PC-3 (cell line): ENCODE measurements around the gene MAGI2. TPM values are rescaled to one million over a fixed set of nuclear protein-coding genes. Genes with fewer than 3 reads are reported as not detected.

Source experiments
- ATAC-seq: fragments of 200-7000 bp; cut with Tn5 transposase; 2 replicates; pipeline ENCODE4 v1.9.1; 2020; ENCODE audit warnings: mild to moderate bottlenecking, moderate library complexity
- BruUV-seq: library from RNA; stranded (reverse); fragments of 400-500 nt; replicated peaks from 2 replicates; lab custom pipeline; 2021; lab: Mats Ljungman, UMichigan
- CTCF ChIA-PET: fragments of 300-600 bp; sonication (Branson Sonifier 250); formaldehyde crosslinking; loops from one replicate; lab custom pipeline; 2022; ENCODE audit warnings: antibody characterized with exemption; lab: Charles Lee
- POLR2A ChIA-PET: fragments of 300-600 bp; sonication (Branson Sonifier 250); formaldehyde crosslinking; loops from one replicate; lab custom pipeline; 2022; ENCODE audit warnings: antibody characterized with exemption; ENCODE audit not compliant: unreplicated experiment; lab: Charles Lee
- DNase-seq: peaks from one replicate; pipeline ENCODE4 v3.0.0-alpha.2; 2015
- H2AFZ ChIP-seq: fragments of 300-600 bp; sonication (generic); 2 replicates; pipeline ENCODE4 v1.6.0; 2016; ENCODE audit warnings: antibody characterized with exemption, low read length
- H3F3A ChIP-seq: fragments of 300-600 bp; sonication (generic); one replicate; pipeline ENCODE4 v1.6.0; 2017; ENCODE audit warnings: antibody characterized with exemption, low read length, control low read depth, mild to moderate bottlenecking; ENCODE audit not compliant: unreplicated experiment
- H3K27ac ChIP-seq: fragments of 300-600 bp; sonication (generic); 2 replicates; pipeline ENCODE4 v1.5.1; 2016; ENCODE audit warnings: mild to moderate bottlenecking, low read length
- H3K27me3 ChIP-seq: fragments of 300-600 bp; sonication (generic); 2 replicates; pipeline ENCODE4 v1.6.1; 2016; ENCODE audit warnings: low read length, mixed read lengths
- H3K36me3 ChIP-seq: fragments of 300-600 bp; sonication (generic); 2 replicates; pipeline ENCODE4 v1.6.1; 2016; ENCODE audit warnings: low read depth, mixed run types, low read length, mixed read lengths
- H3K4me1 ChIP-seq: fragments of 300-600 bp; sonication (generic); 2 replicates; pipeline ENCODE4 v1.5.1; 2016; ENCODE audit warnings: low read length; ENCODE audit not compliant: insufficient read depth
- H3K4me2 ChIP-seq: fragments of 300-600 bp; sonication (generic); 2 replicates; pipeline ENCODE4 v1.6.0; 2016; ENCODE audit warnings: low read length
- H3K4me3 ChIP-seq: fragments of 300-600 bp; sonication (generic); 2 replicates; pipeline ENCODE4 v1.5.1; 2016; ENCODE audit warnings: mild to moderate bottlenecking, low read length, mixed read lengths
- H3K79me2 ChIP-seq: fragments of 300-600 bp; sonication (generic); 2 replicates; pipeline ENCODE4 v1.6.1; 2017; ENCODE audit warnings: low read length, mixed read lengths
- H3K9ac ChIP-seq: fragments of 300-600 bp; sonication (generic); 2 replicates; pipeline ENCODE4 v1.6.0; 2016; ENCODE audit warnings: mild to moderate bottlenecking, low read length
- H3K9me2 ChIP-seq: fragments of 300-600 bp; sonication (generic); replicated peaks from 2 replicates; pipeline ENCODE4 v1.6.1; 2016; ENCODE audit warnings: mixed run types, low read length, mixed read lengths
- H3K9me3 ChIP-seq: fragments of 300-600 bp; sonication (generic); 2 replicates; pipeline ENCODE4 v1.6.1; 2016; ENCODE audit warnings: low read length, mixed read lengths
- H4K20me1 ChIP-seq: fragments of 300-600 bp; sonication (generic); 2 replicates; pipeline ENCODE4 v1.6.1; 2016; ENCODE audit warnings: low read length, mixed read lengths
- EZH2 ChIP-seq: fragments of 300-600 bp; sonication (generic); IDR thresholded peaks from one replicate; pipeline ENCODE4 v1.6.1; 2017; ENCODE audit warnings: antibody characterized with exemption, mild to moderate bottlenecking, low read length; ENCODE audit not compliant: unreplicated experiment
- EZH2phosphoT487 ChIP-seq: fragments of 300-600 bp; sonication (generic); IDR thresholded peaks from 2 replicates; pipeline ENCODE4 v1.6.1; 2018; ENCODE audit warnings: mild to moderate bottlenecking, antibody characterized with exemption, low read length, borderline replicate concordance
- intact Hi-C: fragments of 100-400 bp; cut with micrococcal nuclease; formaldehyde crosslinking; loops from 2 replicates; pipeline ENCODE4 v1.9.0; 2023
- total RNA-seq: library from RNA; depleted of rRNA; stranded (reverse); fragments of >200 nt; gene quantifications from 2 replicates; pipeline ENCODE4 v1.2.3, GENCODE V29; 2014
- TF ChIP-seq, protein P1 (sequence below): fragments of 300-600 bp; sonication (generic); conservative IDR thresholded peaks from 2 replicates; pipeline ENCODE4 v1.5.1; 2017; ENCODE audit warnings: antibody characterized with exemption, low read depth, mild to moderate bottlenecking, low read length

MAGI2 gene
- total RNA-seq, 1 experiment from 2014 or later, result not detected

DNA sequence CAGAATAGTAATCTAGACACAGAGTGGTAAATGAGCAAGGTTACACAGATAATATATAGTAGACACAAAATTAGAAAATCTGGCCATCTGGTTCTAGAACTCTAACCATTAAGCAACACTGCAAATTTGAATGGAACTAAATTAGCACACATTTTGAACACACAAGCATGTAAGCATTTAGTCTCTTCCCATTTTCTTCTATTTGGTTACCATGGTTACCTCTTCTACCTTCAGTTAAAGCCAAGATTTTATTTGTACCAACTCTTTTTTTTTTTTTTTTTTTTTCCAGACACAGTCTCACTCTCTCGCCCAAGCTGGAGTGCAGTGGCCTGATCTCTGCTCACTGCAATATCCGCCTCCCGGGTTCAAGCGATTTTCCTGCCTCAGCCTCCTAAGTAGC, 790.5 kb downstream of the MAGI2 start:
- Histone ChIP-seq H3K4me3 (no peak overlapping the region), H3K9ac (no peak overlapping the region), H3K9me2 (no peaks in the 10 kb centered on the region), H3K9me3 (no peaks in the 10 kb centered on the region), H2AFZ (no peak overlapping the region), H3K27me3 (no peaks in the 10 kb centered on the region), H4K20me1 (no peaks in the 10 kb centered on the region), H3K27ac (no peak overlapping the region), H3K4me1 (no peaks in the 10 kb centered on the region), H3F3A (no peaks in the 10 kb centered on the region), H3K4me2 (no peak overlapping the region), H3K36me3 (no peaks in the 10 kb centered on the region), H3K79me2 (no peaks in the 10 kb centered on the region)
- DNase-seq, result no peak
- TF ChIP-seq, protein P1, sequence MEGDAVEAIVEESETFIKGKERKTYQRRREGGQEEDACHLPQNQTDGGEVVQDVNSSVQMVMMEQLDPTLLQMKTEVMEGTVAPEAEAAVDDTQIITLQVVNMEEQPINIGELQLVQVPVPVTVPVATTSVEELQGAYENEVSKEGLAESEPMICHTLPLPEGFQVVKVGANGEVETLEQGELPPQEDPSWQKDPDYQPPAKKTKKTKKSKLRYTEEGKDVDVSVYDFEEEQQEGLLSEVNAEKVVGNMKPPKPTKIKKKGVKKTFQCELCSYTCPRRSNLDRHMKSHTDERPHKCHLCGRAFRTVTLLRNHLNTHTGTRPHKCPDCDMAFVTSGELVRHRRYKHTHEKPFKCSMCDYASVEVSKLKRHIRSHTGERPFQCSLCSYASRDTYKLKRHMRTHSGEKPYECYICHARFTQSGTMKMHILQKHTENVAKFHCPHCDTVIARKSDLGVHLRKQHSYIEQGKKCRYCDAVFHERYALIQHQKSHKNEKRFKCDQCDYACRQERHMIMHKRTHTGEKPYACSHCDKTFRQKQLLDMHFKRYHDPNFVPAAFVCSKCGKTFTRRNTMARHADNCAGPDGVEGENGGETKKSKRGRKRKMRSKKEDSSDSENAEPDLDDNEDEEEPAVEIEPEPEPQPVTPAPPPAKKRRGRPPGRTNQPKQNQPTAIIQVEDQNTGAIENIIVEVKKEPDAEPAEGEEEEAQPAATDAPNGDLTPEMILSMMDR, result no peak
- no peak for TF ChIP-seq EZH2phosphoT487
- no peak for TF ChIP-seq EZH2
- intact Hi-C loops, result no loop called here
- no peak for ATAC-seq
- CTCF ChIA-PET, result no interaction called here
- POLR2A ChIA-PET, result interaction anchor here (0.6 kb wide), 1 partner anchor 28 kb away, joined by 3 read pairs; no protein-coding TSS in a partner anchor
- BruUV-seq, result no TSS peak

DNA sequence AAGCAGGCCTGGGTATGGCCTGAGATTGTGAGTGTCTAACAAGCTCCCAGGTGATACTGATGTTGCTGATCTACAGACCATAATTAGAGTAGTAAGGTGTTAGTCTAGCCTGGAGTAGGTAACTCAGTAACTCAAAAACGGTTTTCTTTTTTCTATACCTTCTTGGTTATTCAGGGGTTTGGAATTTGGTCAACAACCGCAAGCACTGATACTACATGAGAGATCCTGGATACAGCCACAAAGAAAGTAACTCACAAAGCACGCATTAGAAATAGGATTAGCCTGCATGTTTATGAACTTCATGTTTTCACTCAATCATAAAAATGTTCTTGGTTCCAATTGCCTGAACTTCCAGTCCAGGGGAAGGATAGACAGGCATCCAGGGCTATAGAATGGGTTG, 803.5 kb downstream of the MAGI2 start:
- no TSS peak for BruUV-seq
- ChIA-PET POLR2A (no interaction called here), CTCF (no interaction called here)

DNA sequence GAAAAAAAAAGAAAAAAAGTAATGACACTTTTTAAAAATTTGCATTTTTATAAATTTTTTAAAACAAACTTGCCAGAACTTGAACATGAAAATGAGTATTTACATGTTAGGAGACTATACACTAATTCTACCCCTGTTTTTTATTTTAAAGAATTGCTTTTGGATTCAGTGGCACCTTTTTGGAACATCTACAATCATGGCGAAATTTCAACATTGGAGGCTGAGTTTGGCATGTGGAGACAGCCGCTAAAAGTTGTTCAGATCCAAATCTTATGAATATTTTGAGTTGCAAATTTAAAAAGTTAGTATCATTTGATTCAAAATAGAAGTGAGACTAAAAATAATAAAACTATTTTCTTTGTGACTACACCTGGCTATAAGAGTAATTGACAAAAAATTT, 804.2 kb downstream of the MAGI2 start:
- DNase-seq, result no peak
- H3K27ac ChIP-seq, result no peak overlapping the region
- H3K9me3 ChIP-seq, result no peaks in the 10 kb centered on the region
- ATAC-seq, result no peak
- intact Hi-C loops, result no loop called here
- H3K4me2 ChIP-seq, result no peak overlapping the region
- no peak overlapping the region for H3K4me3 ChIP-seq
- H3F3A ChIP-seq, result no peaks in the 10 kb centered on the region
- no peaks in the 10 kb centered on the region for H3K27me3 ChIP-seq
- BruUV-seq, result no TSS peak
- CTCF ChIA-PET, result no interaction called here
- no peaks in the 10 kb centered on the region for H3K4me1 ChIP-seq
- TF ChIP-seq EZH2 (no peak), EZH2phosphoT487 (no peak)
- TF ChIP-seq, protein P1, result no peak
- no peak overlapping the region for H2AFZ ChIP-seq
- no peaks in the 10 kb centered on the region for H3K9me2 ChIP-seq
- H3K9ac ChIP-seq, result no peak overlapping the region
- no peaks in the 10 kb centered on the region for H3K36me3 ChIP-seq
- no peaks in the 10 kb centered on the region for H3K79me2 ChIP-seq
- POLR2A ChIA-PET, result no interaction called here
- H4K20me1 ChIP-seq, result no peaks in the 10 kb centered on the region

More for the DNA sequence above, 803.5 kb downstream of the MAGI2 start:
- no peaks in the 10 kb centered on the region for H3K9me2 ChIP-seq
- no peak overlapping the region for H3K4me2 ChIP-seq
- H3K36me3 ChIP-seq, result no peaks in the 10 kb centered on the region
- no peak overlapping the region for H2AFZ ChIP-seq
- peak; percentile 50 for DNase-seq
- no peak overlapping the region for H3K4me3 ChIP-seq
- no peaks in the 10 kb centered on the region for H3K4me1 ChIP-seq
- H3K9ac ChIP-seq, result no peak overlapping the region
- no peaks in the 10 kb centered on the region for H4K20me1 ChIP-seq
- TF ChIP-seq, protein P1, result no peak
- TF ChIP-seq EZH2 (no peak), EZH2phosphoT487 (no peak)
- intact Hi-C loops, result no loop called here
- H3F3A ChIP-seq, result no peaks in the 10 kb centered on the region
- H3K9me3 ChIP-seq, result no peaks in the 10 kb centered on the region
- ATAC-seq, result no peak
- no peak overlapping the region for H3K27ac ChIP-seq
- H3K27me3 ChIP-seq, result no peaks in the 10 kb centered on the region
- no peaks in the 10 kb centered on the region for H3K79me2 ChIP-seq
